HepG2 (cell line): Measurements from ENCODE around the gene GAD1. TPM values are rescaled to one million over a fixed set of nuclear protein-coding genes. Genes with fewer than 3 reads are reported as not detected.
A peak's percentile ranks its signal among the peaks of the same experiment; 100 is the strongest.

ENCODE experiments used
- FOXC1 ChIP-seq: sonication (generic); formaldehyde crosslinking; IDR thresholded peaks from 2 replicates; pipeline ENCODE4 v1.8.0; 2022; ENCODE audit warnings: mild to moderate bottlenecking, missing genetic modification reagents, borderline replicate concordance
- MAZ ChIP-seq, 2 experiments: sonication (generic) in 1 of 2; formaldehyde crosslinking in 1 of 2; IDR thresholded peaks; 2 replicates each; pipeline versions ENCODE4 v1.5.0 to v1.6.1; 2012 to 2020; ENCODE audit warnings: low read depth in 2 of 2, mild to moderate bottlenecking in 2 of 2, borderline replicate concordance in 1 of 2, improper control_type of control experiment in 1 of 2, low read length in 1 of 2, missing genetic modification reagents in 1 of 2, moderate library complexity in 1 of 2
- TAF15 ChIP-seq: fragments of 200-400 bp; formaldehyde crosslinking; IDR thresholded peaks from one replicate; pipeline ENCODE4 v1.6.1; 2018; ENCODE audit warnings: mild to moderate bottlenecking, low read depth, low read length; ENCODE audit not compliant: poor library complexity, severe bottlenecking
- ZMYM4 ChIP-seq: sonication (generic); formaldehyde crosslinking; IDR thresholded peaks from 2 replicates; pipeline ENCODE4 v1.8.1; 2023; ENCODE audit warnings: mild to moderate bottlenecking, missing genetic modification reagents
- ZNF256 ChIP-seq: sonication (generic); formaldehyde crosslinking; conservative IDR thresholded peaks from 2 replicates; pipeline ENCODE4 v1.4.0; 2020; ENCODE audit warnings: missing genetic modification reagents
- polyA plus RNA-seq, 8 experiments: library from polyadenylated mRNA; depleted of rRNA in 3 of 8; stranded (reverse) in 7 of 8; unstranded in 1 of 8; fragments of >200 nt; fragmentation: Illumina TruSeq in 4 of 8; extraction: Trizol in 4 of 8; gene quantifications; 2 replicates each; pipeline versions ENCODE4 v1.2.1 to v1.2.3, GENCODE V29; 2011 to 2016; ENCODE audit warnings: low read depth in 4 of 8, missing spikeins in 1 of 8, mixed read lengths in 1 of 8; ENCODE audit not compliant: insufficient read depth in 1 of 8
- total RNA-seq, 5 experiments: library from RNA; depleted of rRNA; stranded (reverse); fragments of >200 nt; fragmentation: Illumina TruSeq; extraction: Trizol; gene quantifications; 2 replicates each; pipeline ENCODE4 v1.2.3, GENCODE V29; 2016; ENCODE audit warnings: low read depth in 1 of 5
- TF ChIP-seq, protein P1 (sequence below): sonication (generic); formaldehyde crosslinking; IDR thresholded peaks from 2 replicates; pipeline ENCODE4 v1.4.0; 2020; ENCODE audit warnings: missing genetic modification reagents

The GAD1 gene
- total and polyA plus RNA-seq, 2 of the 13 experiments (the other 11 are each of a cell fraction or from before 2014, with no cell fraction given) = 0.09 to 0.13 TPM

DNA sequence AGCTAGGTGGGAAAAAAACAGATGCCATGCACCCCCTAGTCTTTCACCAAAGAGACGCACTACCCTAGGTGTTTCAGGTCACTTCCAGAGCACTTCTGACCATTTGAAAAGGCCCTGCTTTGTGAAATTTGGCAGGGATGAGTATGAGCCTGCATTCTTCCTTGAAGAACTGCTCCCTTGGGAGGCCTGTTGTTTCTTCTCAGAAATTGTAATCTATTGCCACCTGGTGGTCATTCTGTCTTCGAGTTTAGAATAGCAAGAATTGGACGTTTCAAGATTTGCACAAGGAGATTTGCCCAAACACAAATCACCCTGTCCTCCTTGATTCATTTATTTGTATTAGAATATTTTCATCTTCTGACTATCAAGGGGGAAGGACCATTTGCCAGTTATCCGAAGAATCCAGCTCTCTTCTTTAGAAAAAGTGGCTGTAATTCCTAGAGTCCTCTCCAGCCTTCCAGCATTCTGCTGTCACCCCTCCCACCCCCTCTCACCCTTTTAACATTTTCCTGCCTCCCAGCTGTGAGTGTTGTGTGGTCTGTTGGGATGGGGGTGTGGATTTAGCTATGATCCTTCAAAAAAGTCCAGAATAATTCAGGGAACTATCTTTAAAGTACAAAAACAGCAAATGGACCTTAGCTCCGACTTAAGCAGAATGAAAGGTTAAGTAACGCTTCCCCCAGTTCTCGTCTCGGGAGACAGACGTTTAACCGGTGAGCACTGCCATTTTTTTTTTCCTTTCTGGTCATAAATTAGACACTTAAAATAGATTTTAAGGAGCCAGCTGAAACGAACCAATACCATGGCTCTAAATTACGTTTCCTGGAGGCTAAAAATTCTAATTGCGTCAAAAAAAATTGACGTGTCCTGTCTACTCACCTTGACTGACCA, 3.7 kb upstream of the GAD1 start (continued):
- TF ChIP-seq, protein P1, sequence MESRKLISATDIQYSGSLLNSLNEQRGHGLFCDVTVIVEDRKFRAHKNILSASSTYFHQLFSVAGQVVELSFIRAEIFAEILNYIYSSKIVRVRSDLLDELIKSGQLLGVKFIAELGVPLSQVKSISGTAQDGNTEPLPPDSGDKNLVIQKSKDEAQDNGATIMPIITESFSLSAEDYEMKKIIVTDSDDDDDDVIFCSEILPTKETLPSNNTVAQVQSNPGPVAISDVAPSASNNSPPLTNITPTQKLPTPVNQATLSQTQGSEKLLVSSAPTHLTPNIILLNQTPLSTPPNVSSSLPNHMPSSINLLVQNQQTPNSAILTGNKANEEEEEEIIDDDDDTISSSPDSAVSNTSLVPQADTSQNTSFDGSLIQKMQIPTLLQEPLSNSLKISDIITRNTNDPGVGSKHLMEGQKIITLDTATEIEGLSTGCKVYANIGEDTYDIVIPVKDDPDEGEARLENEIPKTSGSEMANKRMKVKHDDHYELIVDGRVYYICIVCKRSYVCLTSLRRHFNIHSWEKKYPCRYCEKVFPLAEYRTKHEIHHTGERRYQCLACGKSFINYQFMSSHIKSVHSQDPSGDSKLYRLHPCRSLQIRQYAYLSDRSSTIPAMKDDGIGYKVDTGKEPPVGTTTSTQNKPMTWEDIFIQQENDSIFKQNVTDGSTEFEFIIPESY (CRISPR knock-in tag) = no peak
- TF ChIP-seq FOXC1 (no peak), ZNF256 (CRISPR knock-in tag) (no peak), MAZ (IDR thresholded peaks at IDR 0.05; ENCODE audit: borderline replicate concordance, low read depth, low read length) (no peak), MAZ (CRISPR knock-in tag; IDR thresholded peaks at IDR 0.05; ENCODE audit: low read depth) (0 out of 2 replicates have a peak, but pooled peaks have one; percentile 36), TAF15 (no peak), ZMYM4 (CRISPR knock-in tag) (no peak)
